GM13977 (cell line): Measurements from ENCODE around the gene DPM3.
A peak's percentile ranks its signal among the peaks of the same experiment; 100 is the strongest.

Experiments used
- DNase-seq: peaks from one replicate; pipeline ENCODE4 v3.0.0; 2012; ENCODE audit warnings: low spot score
- in situ Hi-C: fragments of 300-500 bp; cut with MboI; formaldehyde crosslinking; loops from one replicate; pipeline ENCODE4 v1.12.0; 2022; ENCODE audit warnings: low sequenced_read_pairs, low pct_unique_long_range_greater_than_20kb, mixed read lengths, inconsistent platforms; ENCODE audit not compliant: unreplicated experiment
- TF ChIP-seq, protein P1 (sequence below): IDR thresholded peaks from 2 replicates; pipeline ENCODE4 v1.5.1; 2012; ENCODE audit warnings: mild to moderate bottlenecking, control low read depth; ENCODE audit not compliant: insufficient read depth; ENCODE audit errors: extremely low read depth, missing control alignments

Gene DPM3

DNA sequence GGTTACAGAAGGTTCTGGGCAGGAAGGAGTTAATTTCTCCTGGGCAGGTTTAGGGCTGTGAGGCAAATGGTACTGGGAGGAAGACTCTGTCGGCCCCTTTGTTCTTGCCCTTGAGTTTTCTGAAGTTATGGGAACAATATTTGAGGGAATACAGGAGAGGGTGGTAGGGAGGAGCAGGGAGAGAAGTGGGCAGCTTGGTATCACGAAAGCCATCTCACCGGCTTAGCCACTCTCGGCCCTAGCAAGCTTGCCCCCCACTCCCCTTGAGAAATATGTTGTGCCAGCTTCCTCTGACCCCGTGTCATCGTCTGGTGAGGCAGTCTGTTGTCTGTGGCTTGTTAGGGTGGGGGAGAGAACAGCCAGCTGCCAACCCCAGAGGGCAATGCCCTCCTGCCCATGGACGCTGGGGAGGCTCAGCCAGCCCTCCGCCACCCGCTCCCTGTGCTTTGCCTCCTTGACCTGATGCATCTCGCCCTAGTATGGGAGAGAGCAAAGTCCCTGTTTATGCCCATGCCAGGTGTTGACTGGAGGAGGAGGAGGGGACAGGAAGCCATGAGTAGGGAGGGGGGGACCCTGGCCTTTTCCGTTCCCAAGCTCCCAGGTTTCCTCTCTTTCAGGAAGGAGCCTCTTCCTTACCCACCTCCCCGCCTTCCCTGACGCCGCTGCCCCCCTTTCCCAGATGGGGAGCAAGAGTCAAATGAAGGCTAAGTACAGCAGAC is 11.4 kb downstream of the DPM3 start:
- TF ChIP-seq, protein P1, sequence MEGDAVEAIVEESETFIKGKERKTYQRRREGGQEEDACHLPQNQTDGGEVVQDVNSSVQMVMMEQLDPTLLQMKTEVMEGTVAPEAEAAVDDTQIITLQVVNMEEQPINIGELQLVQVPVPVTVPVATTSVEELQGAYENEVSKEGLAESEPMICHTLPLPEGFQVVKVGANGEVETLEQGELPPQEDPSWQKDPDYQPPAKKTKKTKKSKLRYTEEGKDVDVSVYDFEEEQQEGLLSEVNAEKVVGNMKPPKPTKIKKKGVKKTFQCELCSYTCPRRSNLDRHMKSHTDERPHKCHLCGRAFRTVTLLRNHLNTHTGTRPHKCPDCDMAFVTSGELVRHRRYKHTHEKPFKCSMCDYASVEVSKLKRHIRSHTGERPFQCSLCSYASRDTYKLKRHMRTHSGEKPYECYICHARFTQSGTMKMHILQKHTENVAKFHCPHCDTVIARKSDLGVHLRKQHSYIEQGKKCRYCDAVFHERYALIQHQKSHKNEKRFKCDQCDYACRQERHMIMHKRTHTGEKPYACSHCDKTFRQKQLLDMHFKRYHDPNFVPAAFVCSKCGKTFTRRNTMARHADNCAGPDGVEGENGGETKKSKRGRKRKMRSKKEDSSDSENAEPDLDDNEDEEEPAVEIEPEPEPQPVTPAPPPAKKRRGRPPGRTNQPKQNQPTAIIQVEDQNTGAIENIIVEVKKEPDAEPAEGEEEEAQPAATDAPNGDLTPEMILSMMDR, result no peak
- in situ Hi-C loops, result no loop called here
- no peak for DNase-seq

DNA sequence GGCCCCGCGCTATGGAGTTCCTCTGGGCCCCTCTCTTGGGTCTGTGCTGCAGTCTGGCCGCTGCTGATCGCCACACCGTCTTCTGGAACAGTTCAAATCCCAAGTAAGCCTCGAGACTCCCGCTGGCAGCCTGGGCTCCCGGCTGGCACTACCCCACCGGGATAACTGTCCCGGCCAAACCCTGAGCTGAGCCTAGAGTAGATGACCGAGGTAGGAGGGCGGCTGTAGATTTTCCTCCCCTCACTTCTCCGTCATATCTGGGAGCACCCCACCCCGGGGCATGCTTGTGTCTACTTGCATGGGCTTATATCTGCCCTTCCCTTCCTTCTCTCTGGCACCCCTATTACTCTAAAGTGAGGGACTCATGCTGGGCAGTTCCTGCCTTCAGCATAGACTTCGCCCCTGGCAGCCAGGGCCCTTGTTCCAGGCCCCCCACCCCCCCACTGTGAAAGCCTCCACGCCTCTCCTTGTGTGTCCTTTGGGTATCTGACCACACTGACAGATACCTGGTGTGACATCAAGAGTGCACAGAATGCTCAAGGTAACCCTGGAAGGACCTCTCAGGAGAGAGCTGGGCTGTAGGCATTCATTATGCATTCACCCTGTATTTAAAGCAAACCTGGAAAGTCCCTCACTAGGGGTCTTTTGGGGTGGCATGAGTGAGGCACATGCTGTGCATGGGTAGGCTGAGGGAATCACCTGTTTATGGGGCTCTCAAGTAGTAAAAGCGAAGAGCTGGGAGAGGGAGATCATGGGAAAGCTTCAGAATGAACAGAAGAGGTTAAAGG is 12.2 kb downstream of the DPM3 start:
- TF ChIP-seq, protein P1, result no peak
- in situ Hi-C loops, result no loop called here
- DNase-seq, result no peak

DNA sequence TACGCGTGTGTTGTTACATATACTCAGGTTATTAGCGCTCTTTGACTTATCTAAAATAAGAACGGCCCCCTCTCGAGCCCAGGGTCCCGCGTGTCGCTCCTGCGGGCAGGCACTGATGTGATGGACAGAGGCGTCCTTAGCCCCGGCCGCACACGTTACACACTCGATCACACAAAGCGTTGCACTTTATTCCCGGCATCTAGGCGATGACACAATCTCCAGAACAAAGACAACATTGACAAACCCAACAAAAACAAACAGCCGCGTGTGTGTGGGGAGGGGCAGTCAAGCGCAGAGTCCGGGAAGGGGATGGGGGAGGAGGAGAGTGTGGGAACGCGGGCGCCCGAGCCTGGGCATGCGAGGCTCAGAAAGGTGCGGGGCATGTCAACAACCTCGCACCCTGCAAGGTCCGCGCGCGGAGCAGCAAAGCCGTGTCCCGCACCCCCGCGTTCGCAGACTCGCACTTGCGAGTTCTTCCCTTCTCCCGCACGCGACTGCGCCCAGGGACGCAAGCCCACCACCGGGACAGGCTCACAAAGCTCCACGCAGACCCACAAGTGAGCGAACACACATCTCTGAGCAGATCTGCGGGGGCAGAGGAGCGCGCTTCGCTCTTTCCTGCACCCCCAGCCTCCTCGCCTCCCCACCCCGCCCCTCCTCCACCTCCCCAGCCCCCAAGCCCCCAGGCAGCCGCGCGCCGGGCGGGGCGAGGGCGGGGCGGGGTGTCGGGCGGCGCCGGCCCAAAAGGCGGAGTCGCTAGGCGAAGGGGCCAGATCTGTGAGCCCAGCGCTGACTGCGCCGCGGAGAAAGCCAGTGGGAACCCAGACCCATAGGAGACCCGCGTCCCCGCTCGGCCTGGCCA is 13.0 kb downstream of the DPM3 start, which contains the start of gene EFNA1:
Gene EFNA1, plus strand, starts transcription at position 772 of the 862 bp plus-strand sequence. CDS start 102 bp downstream, outside the sequence.
- DNase-seq, result peak; percentile 67
- in situ Hi-C loops, result no loop called here
- TF ChIP-seq, protein P1, result no peak

DNA sequence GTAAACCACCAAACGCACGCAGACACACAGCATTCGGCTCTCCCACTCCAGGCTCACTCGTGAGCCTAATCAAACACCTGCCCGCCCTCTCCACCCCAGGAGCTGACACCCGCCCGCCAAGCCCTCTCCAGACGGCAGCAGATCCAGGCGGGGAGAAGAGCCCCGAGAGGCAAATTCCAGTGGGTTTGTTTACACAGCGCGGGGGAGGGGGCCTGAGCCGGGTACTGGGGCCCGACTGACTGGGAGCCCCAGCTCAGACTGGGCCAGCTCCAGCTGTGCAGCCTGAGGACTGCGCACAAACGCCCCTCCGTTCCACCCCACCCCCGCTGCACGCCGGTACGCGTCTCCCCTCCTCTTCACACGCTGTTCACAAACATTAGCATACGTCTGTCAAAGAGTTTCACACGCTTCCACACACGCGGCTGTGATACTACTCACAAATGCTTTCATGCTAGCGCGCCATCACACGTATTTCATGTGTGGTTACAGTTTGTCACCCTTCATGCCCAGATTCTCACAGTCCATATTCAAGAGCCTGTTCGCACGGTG is 13.7 kb downstream of the DPM3 start:
- DNase-seq, result peak; percentile 61
- in situ Hi-C loops, result no loop called here
- TF ChIP-seq, protein P1, result no peak

DNA sequence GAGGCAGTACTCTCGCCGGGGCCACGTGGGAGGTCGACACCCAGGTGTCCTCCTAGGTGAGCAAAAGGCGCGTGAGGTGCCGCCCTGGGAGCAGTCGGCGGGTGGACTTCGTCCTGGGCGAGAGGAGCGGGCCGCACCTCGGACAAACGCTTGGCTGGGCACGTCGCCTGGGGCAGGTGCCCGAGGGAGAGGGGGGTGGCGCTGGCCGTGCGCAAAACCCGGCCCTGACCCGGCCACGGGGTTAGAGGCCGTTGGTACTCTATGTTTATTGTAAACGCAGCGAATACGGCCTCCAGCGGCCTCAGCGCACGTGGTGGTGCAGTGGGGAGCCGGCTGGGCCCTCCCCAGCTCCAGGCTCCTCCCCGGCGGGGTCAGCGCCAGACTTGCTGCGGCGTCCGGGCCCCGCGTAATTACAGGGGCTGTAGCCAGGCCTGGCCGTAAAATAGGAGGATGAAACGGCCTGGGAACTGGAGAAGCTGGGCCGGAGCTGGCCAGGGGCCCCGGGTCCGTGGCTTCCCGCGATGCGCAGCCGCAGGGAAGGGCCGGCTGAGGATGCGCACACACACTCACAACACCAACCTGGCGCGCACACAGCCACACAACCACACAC is 14.3 kb downstream of the DPM3 start:
- DNase-seq, result no peak
- in situ Hi-C loops, result no loop called here
- TF ChIP-seq, protein P1, result no peak

DNA sequence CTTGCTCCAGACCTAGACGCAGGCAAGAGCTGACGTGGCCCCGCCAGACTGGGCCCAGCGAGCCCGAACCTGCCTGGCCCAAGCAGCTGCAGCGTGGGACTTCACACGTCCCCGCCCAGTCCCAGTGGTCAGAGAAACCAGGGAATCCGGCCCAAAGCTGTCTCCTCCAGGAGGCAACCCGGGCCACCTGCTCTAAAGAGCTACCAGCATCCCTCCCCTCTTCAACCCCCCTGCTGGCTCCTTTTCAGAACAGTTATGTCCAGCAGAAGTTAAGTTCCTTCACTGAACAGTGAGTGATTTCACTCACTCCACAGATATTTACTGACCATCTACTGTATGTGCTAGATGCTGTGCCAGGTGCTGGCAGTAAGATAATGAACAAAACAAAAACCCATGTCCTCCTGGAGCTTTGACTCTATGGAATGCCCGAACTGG is 14.8 kb downstream of the DPM3 start:
- DNase-seq, result no peak
- TF ChIP-seq, protein P1, result no peak
- in situ Hi-C loops, result no loop called here
